Coronary artery (tissue), 2 donors: Measurements from ENCODE around the gene BTK.

Source experiments
- DNase-seq: peaks from one replicate; pipeline ENCODE4 v3.0.0-alpha.2; 2017; ENCODE audit warnings: low spot score
- H3K27ac ChIP-seq, 2 donors: fragments of 200-600 bp; sonication (generic); one replicate each; pipeline ENCODE4 v1.5.1; 2016 to 2019
- H3K4me3 ChIP-seq: fragments of 200-600 bp; sonication (generic); 2 replicates; pipeline ENCODE4 v1.5.1; 2016; ENCODE audit warnings: mild to moderate bottlenecking, moderate library complexity
- CTCF ChIP-seq: fragments of 200-600 bp; sonication (generic); IDR thresholded peaks from one replicate; pipeline ENCODE4 v1.5.1; 2019; ENCODE audit warnings: antibody characterized with exemption

BTK gene

GRCh38 chrX:101385795-101386541, at the start of gene BTK:
Gene BTK, minus strand, starts transcription at chrX:101386191. Its CDS starts 10,907 bp downstream, at chrX:101375284.
- no peak for TF ChIP-seq CTCF
- DNase-seq = no peak
- peak within 1 kb of the TSS; percentile 28 for H3K4me3 ChIP-seq
- peak within 1 kb of the TSS in 1 of 2 donors; percentile 22 for H3K27ac ChIP-seq

GRCh38 chrX:101430457-101431078, 44.6 kb upstream of the BTK start:
- Histone ChIP-seq H3K27ac (no peak overlapping the region), H3K4me3 (no peak overlapping the region)
- no peak for TF ChIP-seq CTCF
- DNase-seq = no peak

GRCh38 chrX:101429934-101430333, 43.9 kb upstream of the BTK start:
- H3K27ac ChIP-seq = no peak overlapping the region
- TF ChIP-seq CTCF = no peak

GRCh38 chrX:101427954-101428353, 42.0 kb upstream of the BTK start:
- DNase-seq = no peak
- TF ChIP-seq CTCF = no peak
- no peak overlapping the region for H3K27ac ChIP-seq
- H3K4me3 ChIP-seq = no peak overlapping the region

More at GRCh38 chrX:101429934-101430333, 43.9 kb upstream of the BTK start:
- no peak for DNase-seq
- H3K4me3 ChIP-seq = no peak overlapping the region

GRCh38 chrX:101419489-101419888, 33.5 kb upstream of the BTK start:
- Histone ChIP-seq H3K4me3 (no peak overlapping the region), H3K27ac (peak overlapping the region in 1 of 2 donors; percentile 88)
- no peak for DNase-seq
- no peak for TF ChIP-seq CTCF

- H3K4me3 ChIP-seq = peak overlapping the region; percentile 84
- H3K27ac ChIP-seq = peak overlapping the region; percentile 88 to 91
- peak; percentile 75 for DNase-seq
- TF ChIP-seq CTCF = no peak
Measured at GRCh38 chrX:101417981-101418841, 32.2 kb upstream of the BTK start.
